B cell (primary cell): ENCODE data around the gene PDZD7. TPM values are rescaled to one million over a fixed set of nuclear protein-coding genes. Genes with fewer than 3 reads are reported as not detected.

Experiments
- ATAC-seq: fragments of 200-7000 bp; cut with Tn5 transposase; one replicate; pipeline ENCODE4 v1.10.0; 2021; ENCODE audit warnings: low read depth, mild to moderate bottlenecking, moderate number of reproducible peaks, moderate library complexity
- CTCF ChIA-PET: fragments of 350-600 bp; sonication (Branson Sonifier 250); formaldehyde crosslinking; loops from one replicate; lab custom pipeline; 2021; ENCODE audit warnings: antibody characterized with exemption, inconsistent platforms; lab: Charles Lee
- POLR2A ChIA-PET: fragments of 350-600 bp; sonication (Branson Sonifier 250); formaldehyde crosslinking; loops from one replicate; lab custom pipeline; 2021; ENCODE audit warnings: antibody characterized with exemption; lab: Charles Lee
- DNase-seq: peaks from one replicate; pipeline ENCODE4 v3.0.0; 2013
- H2AFZ ChIP-seq: 2 replicates; pipeline ENCODE4 v1.6.1; 2012; ENCODE audit warnings: mild to moderate bottlenecking, low read depth, low read length; ENCODE audit not compliant: insufficient read depth, poor library complexity, severe bottlenecking
- H3K27ac ChIP-seq, 2 donors: 1 replicate in 1 of 2; 2 replicates in 1 of 2; pipeline ENCODE4 v1.5.1; 2012 to 2013; ENCODE audit warnings: low read length in 2 of 2, mild to moderate bottlenecking in 2 of 2, moderate library complexity in 1 of 2
- H3K27me3 ChIP-seq, 4 experiments: fragments of 200-600 bp in 1 of 4; sonication (generic) in 1 of 4; replicated peaks in 1 of 4; 1 replicate in 2 of 4; 2 replicates in 2 of 4; pipeline versions ENCODE4 v1.6.1 to v1.7.0; 2013 to 2016; ENCODE audit warnings: low read length in 3 of 4, mild to moderate bottlenecking in 2 of 4, mixed read lengths in 1 of 4, moderate library complexity in 1 of 4; ENCODE audit not compliant: insufficient read depth in 4 of 4, control insufficient read depth in 3 of 4; ENCODE audit errors: control extremely low read depth in 1 of 4
- H3K36me3 ChIP-seq, 2 experiments: replicated peaks in 1 of 2; 1 replicate in 1 of 2; 2 replicates in 1 of 2; pipeline versions ENCODE4 v1.6.1 to v1.7.1; 2013; ENCODE audit warnings: low read length in 1 of 2; ENCODE audit not compliant: insufficient read depth in 2 of 2, control insufficient read depth in 1 of 2; ENCODE audit errors: control extremely low read depth in 1 of 2, extremely low read depth in 1 of 2
- H3K4me1 ChIP-seq, 2 donors: fragments of 200-600 bp in 1 of 2; sonication (generic) in 1 of 2; 1 replicate in 1 of 2; 2 replicates in 1 of 2; pipeline versions ENCODE4 v1.5.1 to v1.6.1; 2013 to 2017; ENCODE audit warnings: low read length in 2 of 2; ENCODE audit not compliant: control insufficient read depth in 2 of 2, insufficient read depth in 2 of 2
- H3K4me2 ChIP-seq: replicated peaks from 2 replicates; pipeline ENCODE3; 2012; ENCODE audit warnings: mild to moderate bottlenecking, low read depth, low read length; ENCODE audit not compliant: poor library complexity, severe bottlenecking
- H3K4me3 ChIP-seq, 5 experiments: fragments of 200-600 bp in 1 of 5; sonication (generic) in 1 of 5; 1 replicate in 3 of 5; 2 replicates in 2 of 5; pipeline versions ENCODE4 v1.5.1 to v1.7.0; 2011 to 2016; ENCODE audit warnings: low read length in 4 of 5, mild to moderate bottlenecking in 4 of 5, low read depth in 2 of 5, control low read depth in 1 of 5, moderate library complexity in 1 of 5; ENCODE audit not compliant: insufficient read depth in 1 of 5; ENCODE audit errors: control extremely low read depth in 1 of 5, extremely low read depth in 1 of 5
- H3K79me2 ChIP-seq: fragments of 200-600 bp; sonication (generic); one replicate; pipeline ENCODE4 v1.6.0; 2016; ENCODE audit warnings: low read length; ENCODE audit not compliant: control insufficient read depth, insufficient read depth
- H3K9ac ChIP-seq: fragments of 200-600 bp; sonication (generic); 2 replicates; pipeline ENCODE4 v1.6.1; 2017; ENCODE audit warnings: mild to moderate bottlenecking, low read length, moderate library complexity
- H3K9me3 ChIP-seq, 3 donors: one replicate each; pipeline versions ENCODE4 v1.6.1 to v1.7.1; 2013; ENCODE audit warnings: low read length in 2 of 3; ENCODE audit not compliant: control insufficient read depth in 2 of 3, insufficient read depth in 1 of 3; ENCODE audit errors: control extremely low read depth in 1 of 3
- H4K20me1 ChIP-seq: 2 replicates; pipeline ENCODE4 v1.6.0; 2012; ENCODE audit warnings: mild to moderate bottlenecking, low read length; ENCODE audit not compliant: insufficient read depth, control insufficient read depth, poor library complexity, severe bottlenecking
- H3K27ac Mint-ChIP-seq: one replicate; pipeline ENCODE4 v1.8.0; 2021; ENCODE audit warnings: mixed read lengths
- H3K27me3 Mint-ChIP-seq: one replicate; pipeline ENCODE4 v1.8.0; 2021; ENCODE audit warnings: mixed read lengths
- H3K4me1 Mint-ChIP-seq: one replicate; pipeline ENCODE4 v1.8.0; 2021; ENCODE audit warnings: mixed read lengths
- H3K4me3 Mint-ChIP-seq: one replicate; pipeline ENCODE4 v1.8.0; 2021; ENCODE audit warnings: mixed read lengths
- H3K9me3 Mint-ChIP-seq: one replicate; pipeline ENCODE4 v1.8.0; 2022; ENCODE audit warnings: mixed read lengths; ENCODE audit not compliant: insufficient read depth
- EZH2 ChIP-seq: IDR thresholded peaks from 2 replicates; pipeline ENCODE4 v1.6.1; 2012; ENCODE audit warnings: borderline replicate concordance, low read depth, mild to moderate bottlenecking, moderate library complexity, low read length; ENCODE audit not compliant: insufficient read depth, poor library complexity, severe bottlenecking
- WGBS: methylation state at CpG from one replicate; pipeline ENCODE4 v1.1.5; 2013; ENCODE audit warnings: missing lambda C conversion rate; ENCODE audit not compliant: insufficient coverage; 5-methylcytosine and 5-hydroxymethylcytosine counted together
- intact Hi-C: fragments of 100-400 bp; cut with micrococcal nuclease; formaldehyde crosslinking; loops from one replicate; pipeline ENCODE4 v1.10.0; 2022
- polyA plus RNA-seq: library from polyadenylated mRNA; depleted of rRNA; stranded (reverse); fragments of >200 nt; gene quantifications from 2 replicates; pipeline ENCODE4 v1.2.3, GENCODE V29; 2012
- total RNA-seq, 2 donors: library from RNA; stranded (reverse); fragments of 120-200 nt in 1 of 2; gene quantifications; 1 replicate in 1 of 2; 2 replicates in 1 of 2; pipeline versions ENCODE4 v1.2.3 to v1.2.4, GENCODE V29; 2013 to 2022
- TF ChIP-seq, protein P1 (sequence below): fragments of 200-600 bp; IDR thresholded peaks from one replicate; pipeline ENCODE4 v1.8.0; 2022; ENCODE audit warnings: antibody characterized with exemption, mild to moderate bottlenecking

PDZD7 gene
- total and polyA plus RNA-seq, 2 donors (not counting 1 experiment from before 2014, with no cell fraction given): 0.64 to 0.69 TPM

DNA sequence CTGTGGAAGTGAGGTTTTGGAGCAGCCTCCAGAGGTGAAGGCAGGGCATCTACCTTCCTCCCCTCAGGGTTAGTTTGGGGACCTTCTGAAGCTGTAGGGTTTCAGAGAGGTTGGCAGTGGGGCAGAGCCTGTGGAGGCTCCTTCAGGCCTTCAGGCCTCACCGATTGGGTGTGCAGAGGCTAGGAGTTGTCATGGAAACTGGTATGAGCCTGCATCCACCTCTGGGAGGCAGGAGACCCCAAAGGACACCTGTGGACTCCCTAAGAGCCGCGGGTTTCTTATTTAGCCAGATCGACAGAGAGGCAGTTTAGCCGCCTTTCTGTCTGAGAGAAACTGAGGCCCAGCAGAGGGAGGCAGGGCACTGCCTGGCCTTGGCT is 29.3 kb downstream of the PDZD7 start:
- Histone ChIP-seq H3K79me2 (no peaks in the 10 kb centered on the region), H3K4me3 (no peak overlapping the region), H3K36me3 (peaks cover 0 to 12% of the 10 kb centered on the region in 2 experiments), H3K4me2 (no peak overlapping the region), H3K27me3 (peaks cover 0 to 2% (median 0%) of the 10 kb centered on the region in 4 experiments), H3K9ac (no peak overlapping the region), H3K27ac (no peak overlapping the region), H4K20me1 (peaks cover 25% of the 10 kb centered on the region), H3K9me3 (no peaks in the 10 kb centered on the region), H2AFZ (no peak overlapping the region), H3K4me1 (peaks cover 17 to 28% of the 10 kb centered on the region in 2 donors)
- intact Hi-C loops: no loop called here
- Mint-ChIP-seq H3K4me3 (no peak overlapping the region), H3K27me3 (no peaks in the 10 kb centered on the region), H3K4me1 (peaks cover 23% of the 10 kb centered on the region), H3K27ac (no peak overlapping the region), H3K9me3 (no peaks in the 10 kb centered on the region)
- DNase-seq (no peak), ATAC-seq (no peak)
- ChIA-PET CTCF (interaction anchor here (2.0 to 8.4 kb wide), 2 partner anchors 11 to 13 kb away, joined by 7 to 70 read pairs; no protein-coding TSS in a partner anchor), POLR2A (no interaction called here)
- TF ChIP-seq EZH2: no peak
- TF ChIP-seq, protein P1, sequence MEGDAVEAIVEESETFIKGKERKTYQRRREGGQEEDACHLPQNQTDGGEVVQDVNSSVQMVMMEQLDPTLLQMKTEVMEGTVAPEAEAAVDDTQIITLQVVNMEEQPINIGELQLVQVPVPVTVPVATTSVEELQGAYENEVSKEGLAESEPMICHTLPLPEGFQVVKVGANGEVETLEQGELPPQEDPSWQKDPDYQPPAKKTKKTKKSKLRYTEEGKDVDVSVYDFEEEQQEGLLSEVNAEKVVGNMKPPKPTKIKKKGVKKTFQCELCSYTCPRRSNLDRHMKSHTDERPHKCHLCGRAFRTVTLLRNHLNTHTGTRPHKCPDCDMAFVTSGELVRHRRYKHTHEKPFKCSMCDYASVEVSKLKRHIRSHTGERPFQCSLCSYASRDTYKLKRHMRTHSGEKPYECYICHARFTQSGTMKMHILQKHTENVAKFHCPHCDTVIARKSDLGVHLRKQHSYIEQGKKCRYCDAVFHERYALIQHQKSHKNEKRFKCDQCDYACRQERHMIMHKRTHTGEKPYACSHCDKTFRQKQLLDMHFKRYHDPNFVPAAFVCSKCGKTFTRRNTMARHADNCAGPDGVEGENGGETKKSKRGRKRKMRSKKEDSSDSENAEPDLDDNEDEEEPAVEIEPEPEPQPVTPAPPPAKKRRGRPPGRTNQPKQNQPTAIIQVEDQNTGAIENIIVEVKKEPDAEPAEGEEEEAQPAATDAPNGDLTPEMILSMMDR: no peak
- WGBS: 80% methylated on average over 5 of the region's 5 CpGs

DNA sequence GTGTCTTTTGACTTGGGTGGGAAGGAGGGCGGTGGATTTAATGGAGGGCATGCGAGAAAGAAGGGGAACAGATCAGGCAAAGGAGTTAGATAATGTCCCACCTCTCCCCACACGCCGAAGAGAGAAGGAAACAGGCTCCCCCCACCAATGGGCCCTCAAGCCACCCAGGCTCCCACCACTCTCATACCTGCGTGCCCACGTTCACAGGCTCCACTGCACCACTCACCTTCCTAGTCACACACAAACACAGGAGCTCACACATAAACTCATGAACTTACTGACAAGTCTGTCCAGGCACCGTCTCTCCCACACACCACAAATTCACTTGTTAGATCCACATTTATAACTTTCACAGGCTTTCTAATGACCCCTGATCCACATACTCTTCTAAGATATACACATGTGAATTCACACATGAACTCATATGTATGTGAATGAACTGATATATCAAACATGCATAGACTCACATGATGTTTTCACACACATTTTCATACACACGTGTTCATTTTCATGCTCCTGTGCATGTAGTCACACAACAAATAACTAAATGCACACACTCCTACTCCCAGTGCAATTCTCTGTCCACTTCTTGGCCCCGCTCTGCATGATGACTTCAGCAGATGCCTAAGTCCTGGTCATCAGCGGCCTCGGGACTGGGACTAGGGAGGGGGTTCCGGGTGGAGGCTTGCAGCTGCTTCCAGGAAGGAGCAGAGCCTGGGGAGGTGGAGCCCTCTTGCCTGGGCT is 29.8 kb downstream of the PDZD7 start:
- POLR2A ChIA-PET: no interaction called here

More for the DNA sequence above, 29.8 kb downstream of the PDZD7 start:
- H3K9me3 ChIP-seq: no peaks in the 10 kb centered on the region
- H3K27ac Mint-ChIP-seq: peak overlapping the region; percentile 64
- no peak overlapping the region for H3K27ac ChIP-seq
- no peaks in the 10 kb centered on the region for H3K9me3 Mint-ChIP-seq
- no peak overlapping the region for H3K4me3 ChIP-seq
- no peaks in the 10 kb centered on the region for H3K79me2 ChIP-seq
- ATAC-seq (no peak), DNase-seq (no peak)
- peak overlapping the region; percentile 95 for H3K4me2 ChIP-seq
- 30% methylated on average over 8 of the region's 12 CpGs for WGBS
- intact Hi-C loops: no loop called here
- H2AFZ ChIP-seq: no peak overlapping the region
- peaks cover 28% of the 10 kb centered on the region for H3K4me1 Mint-ChIP-seq
- TF ChIP-seq, protein P1: no peak
- no peak for TF ChIP-seq EZH2
- CTCF ChIA-PET: interaction anchor here (0.6 to 8.4 kb wide), 3 partner anchors 11 to 70 kb away, joined by 4 to 70 read pairs (median 7); no protein-coding TSS in a partner anchor
- peaks cover 0 to 2% (median 0%) of the 10 kb centered on the region in 4 experiments for H3K27me3 ChIP-seq
- H3K9ac ChIP-seq: no peak overlapping the region
- H4K20me1 ChIP-seq: peaks cover 25% of the 10 kb centered on the region
- H3K4me1 ChIP-seq: peaks cover 22 to 34% of the 10 kb centered on the region in 2 donors
- peaks cover 0 to 12% of the 10 kb centered on the region in 2 experiments for H3K36me3 ChIP-seq
- peak overlapping the region; percentile 79 for H3K4me3 Mint-ChIP-seq
- no peaks in the 10 kb centered on the region for H3K27me3 Mint-ChIP-seq
